ENCODE data around the gene COX7A2.

COX7A2 gene

GRCh38 chr6:75220357-75220756, 23.2 kb downstream of the COX7A2 start:
- peak; percentile 24 for DNase-seq (ENCODE audit: low spot score)

GRCh38 chr6:75219263-75219662, 24.3 kb downstream of the COX7A2 start:
- DNase-seq (ENCODE audit: low spot score): no peak

GRCh38 chr6:75217193-75217592, 26.4 kb downstream of the COX7A2 start:
- peak; percentile 77 for DNase-seq (ENCODE audit: low spot score)

DNA sequence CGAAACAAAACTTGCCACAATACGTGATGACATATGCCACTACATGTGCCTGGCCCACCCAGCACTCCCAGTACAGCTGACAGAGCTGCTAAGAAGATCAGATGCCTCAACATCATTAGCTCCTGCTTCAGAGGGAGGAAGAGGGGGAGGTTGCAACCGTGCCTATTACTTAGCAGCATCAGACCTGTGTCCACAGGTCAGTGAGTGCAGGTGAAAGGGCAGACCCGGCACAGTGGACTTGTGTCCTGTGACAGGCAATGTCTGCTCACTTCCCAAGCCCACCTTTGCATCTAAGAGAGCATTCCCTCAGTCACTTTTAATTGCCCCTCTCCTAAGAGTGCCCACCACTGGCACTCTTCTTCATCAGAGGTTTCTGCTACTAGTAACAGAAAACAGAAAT, 28.3 kb downstream of the COX7A2 start:
- no peak for DNase-seq (ENCODE audit: low spot score)

DNA sequence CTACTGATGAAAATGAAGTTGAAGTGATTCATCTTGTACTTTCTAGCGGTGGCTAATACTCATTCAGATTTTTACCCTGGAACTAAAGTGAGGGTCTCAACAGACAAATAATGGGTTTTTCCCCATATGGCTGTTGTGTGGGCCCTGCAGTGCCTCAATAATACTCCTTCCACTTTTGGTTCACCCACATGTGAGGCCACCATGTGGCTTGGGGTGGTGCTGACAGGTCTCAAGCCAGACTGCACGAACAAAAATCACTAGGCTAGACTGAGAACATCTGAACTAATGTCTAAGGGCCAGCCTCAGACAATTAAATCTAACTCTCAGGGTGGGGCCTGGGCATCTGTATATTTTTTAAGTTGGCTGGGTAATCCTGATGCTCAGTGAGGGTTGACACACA, 29.9 kb downstream of the COX7A2 start:
- no peak for DNase-seq (ENCODE audit: low spot score)

DNA sequence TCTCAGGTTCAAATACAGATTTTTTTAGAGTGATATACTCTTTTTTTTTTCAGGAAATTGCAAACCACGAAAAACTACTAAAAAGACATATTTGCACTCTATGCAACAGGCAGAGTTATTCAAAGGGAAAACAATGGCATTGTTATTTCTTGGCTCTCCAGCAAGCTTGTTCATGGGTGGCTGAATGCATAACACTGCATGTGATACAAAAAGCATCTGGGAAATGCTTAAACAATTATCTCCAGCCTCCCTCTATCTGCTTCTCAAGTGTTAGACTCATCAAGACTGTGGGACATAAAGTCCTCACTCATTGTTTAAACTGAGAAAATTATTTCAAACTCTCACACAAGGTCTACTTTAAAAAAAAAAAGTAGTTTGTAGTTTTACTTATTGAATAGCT, 30.5 kb downstream of the COX7A2 start:
- peak; percentile 9 for DNase-seq (ENCODE audit: low spot score)

DNA sequence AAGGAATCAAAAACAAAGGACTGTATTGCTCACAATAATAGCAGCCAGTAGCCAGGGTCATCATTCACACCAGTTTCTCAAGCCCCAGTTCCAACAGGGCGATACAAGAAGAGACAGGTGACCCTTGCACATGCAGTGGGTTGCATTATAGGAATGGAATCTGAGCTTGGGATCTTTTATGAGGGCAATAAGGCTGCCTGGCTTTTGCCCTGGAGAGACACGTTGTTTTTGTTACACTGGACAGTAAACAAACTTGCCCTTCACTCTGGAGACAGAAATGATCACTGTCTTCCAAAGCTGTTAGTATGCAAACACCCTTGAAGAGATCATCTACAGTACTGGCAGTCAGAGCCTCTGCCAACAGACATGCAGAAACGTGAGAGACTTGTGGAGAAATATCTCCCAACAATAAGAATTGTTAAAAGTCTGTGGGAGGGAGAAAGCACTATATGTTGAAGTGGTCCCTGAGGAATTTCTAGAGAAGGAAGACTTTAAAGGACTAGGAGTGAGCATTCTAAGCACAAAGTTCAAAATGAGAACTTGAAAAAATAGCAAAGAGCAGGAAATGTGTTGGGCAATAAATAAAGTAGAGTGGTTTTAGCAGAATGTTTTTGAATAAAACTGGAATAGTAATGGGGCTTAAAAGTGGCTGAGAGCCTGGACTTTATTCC, 31.5 kb downstream of the COX7A2 start:
- no peak for DNase-seq (ENCODE audit: low spot score)

GRCh38 chr6:75210885-75211739, 32.5 kb downstream of the COX7A2 start:
- peak; percentile 69 for DNase-seq (ENCODE audit: low spot score)

- DNase-seq (ENCODE audit: low spot score): no peak
Observed at GRCh38 chr6:75209184-75209723, 34.3 kb downstream of the COX7A2 start.

DNA sequence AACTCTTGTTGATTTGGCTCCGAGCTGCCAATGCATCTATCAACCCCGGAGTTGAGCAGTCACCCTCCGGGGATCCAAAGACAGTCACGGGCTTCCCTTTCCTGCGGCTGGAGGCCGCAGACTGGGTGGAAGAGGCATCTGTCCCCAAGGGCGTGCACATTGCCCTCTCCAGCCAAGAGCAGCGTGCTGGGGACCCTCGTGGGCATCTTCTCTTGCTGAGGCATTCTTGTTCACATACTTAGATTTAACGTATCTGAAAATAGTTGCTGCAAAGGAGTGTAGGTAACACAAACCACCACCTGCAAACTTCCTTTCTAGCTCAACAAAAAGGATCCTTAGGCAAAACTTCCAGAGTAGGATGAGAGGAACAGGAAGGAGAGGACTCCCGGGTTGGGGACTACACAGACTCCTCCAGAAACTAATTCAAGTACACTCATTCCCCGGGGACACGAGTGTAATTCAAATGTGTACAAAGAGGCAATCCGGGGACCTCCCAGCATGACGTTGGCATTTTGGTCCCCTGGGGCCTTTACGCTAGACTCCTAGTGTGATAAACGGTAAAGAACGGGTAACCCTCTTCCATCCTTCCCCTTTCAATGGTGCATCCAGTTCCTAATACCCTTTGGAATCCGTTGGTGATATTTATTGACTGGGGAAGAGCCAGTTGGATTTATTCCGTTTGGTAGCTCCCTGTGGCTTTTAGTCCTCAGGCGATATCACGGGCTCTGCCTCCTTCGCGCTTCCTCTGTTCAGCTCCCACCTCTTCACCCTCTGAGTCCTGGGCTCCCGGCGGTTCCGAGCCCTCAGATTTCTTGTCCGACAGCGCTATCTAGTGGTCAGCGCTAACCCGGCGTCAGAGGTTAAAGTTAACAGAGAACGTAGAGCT, 35.1 kb downstream of the COX7A2 start:
- peak; percentile 85 for DNase-seq (ENCODE audit: low spot score)

DNA sequence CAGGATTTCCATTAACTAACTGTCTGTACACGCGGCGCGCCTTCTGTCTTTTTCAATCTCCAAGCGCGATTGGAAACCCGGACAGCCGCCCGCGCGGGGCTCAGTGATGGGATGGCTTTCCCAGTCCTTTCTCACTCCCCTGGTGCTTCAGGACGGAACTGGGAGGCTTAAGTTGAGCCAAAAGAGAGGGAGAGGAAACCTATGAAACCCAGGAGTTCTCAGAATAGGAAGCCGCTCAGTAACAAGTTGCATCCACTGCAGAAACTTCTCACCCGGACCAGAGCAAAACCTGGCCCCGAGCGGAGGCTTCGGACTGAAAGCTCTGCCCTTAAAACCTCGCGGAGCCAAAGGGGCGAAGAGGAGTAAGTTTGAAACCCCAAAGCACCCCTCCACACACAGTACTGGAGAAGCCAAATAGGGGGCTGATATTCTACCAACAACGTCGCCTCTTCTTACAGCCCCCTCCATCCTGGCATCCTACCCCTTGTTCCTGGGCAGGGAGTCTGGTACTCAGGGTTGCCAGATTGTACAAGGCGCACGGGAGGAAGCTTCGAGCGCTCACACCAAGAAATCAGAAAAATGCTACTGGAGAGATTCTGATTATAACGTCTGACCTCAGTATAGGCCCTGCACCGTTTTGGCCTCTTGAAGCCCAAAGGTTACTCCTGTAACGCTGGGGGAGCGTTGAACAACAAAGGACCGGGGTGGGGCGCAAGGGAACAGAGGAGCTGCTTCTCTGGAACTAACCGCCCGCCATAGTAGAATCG, 36.8 kb downstream of the COX7A2 start:
- peak; percentile 29 for DNase-seq (ENCODE audit: low spot score)

GRCh38 chr6:75205776-75206575, 37.6 kb downstream of the COX7A2 start, which contains the start of gene COL12A1:
Gene COL12A1 (minus strand): TSS chr6:75206053. CDS start chr6:75202792, 3,261 bp downstream.
- peak; percentile 70 for DNase-seq (ENCODE audit: low spot score)

DNA sequence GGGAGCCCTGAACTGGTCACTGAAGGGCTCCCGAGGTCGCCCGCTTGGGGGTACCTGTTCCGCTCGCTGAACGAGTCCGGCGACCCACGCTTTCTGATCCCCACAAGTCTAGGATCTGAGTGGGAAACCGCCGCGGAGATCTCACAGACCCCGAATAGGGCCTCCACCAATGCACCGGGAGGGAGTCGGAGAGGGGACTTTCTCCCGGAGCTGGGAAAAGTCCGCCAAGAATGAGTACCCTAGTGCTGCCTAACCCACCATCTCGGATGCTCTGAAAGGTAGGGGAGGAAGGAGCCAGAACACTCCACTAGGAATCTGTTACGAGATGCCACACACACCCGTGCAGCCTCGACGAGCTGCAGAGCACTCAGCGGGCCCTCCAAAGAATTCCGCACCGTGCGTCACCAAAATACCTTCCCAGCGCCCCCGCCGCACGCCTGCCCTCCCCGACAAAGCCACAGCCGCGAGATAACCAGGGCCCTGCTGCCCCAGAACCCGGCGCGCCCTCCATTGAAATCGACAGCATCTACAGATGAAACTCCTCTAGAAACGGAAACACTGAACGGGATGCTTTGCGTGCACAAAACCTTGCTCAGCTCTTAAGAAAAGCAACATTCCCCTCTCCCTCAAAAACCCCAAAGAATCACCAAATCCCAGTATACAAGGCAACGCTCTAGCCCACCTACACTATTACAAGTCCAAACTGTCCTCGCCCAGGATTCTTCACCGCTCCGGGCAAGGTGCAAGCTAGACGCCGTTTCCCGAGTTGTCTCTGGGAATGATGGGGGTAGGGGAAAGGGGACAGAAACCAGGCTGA, 38.4 kb downstream of the COX7A2 start:
- DNase-seq (ENCODE audit: low spot score): peak; percentile 30

DNA sequence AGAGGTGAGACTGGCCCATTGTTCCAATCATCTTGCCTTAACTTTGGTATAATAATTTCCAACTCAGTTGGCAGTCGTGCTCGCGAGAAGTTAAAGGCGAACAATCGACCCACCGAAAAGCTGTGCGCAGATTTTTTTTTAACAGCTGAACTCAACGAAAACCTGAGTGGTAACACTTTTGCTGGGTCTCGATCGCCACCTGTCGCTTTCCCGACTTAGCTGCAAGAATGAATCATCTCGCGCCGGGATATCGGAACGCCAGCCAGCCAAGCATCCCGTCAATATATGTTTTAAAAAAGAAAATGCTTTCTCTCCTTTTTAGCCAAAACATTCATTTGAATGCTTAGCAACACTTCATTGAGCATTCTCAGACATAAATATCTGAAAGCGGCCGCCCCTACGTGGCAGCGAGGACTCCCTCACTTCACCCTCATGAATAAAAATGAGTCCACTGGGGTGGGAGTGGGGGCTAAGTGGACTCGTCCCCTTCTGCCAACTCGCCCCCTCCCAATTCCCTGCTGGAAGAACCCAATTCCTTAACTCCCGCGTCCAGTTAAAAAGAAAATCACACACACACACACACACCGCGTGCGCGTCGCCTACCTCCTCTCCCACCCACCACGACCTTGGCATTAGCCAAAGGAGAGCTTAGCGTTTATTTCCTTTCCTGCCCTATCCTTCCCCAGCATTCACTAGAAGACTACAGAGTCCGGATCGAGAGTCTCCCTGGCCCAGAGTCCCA, 39.2 kb downstream of the COX7A2 start:
- DNase-seq (ENCODE audit: low spot score): peak; percentile 89

DNA sequence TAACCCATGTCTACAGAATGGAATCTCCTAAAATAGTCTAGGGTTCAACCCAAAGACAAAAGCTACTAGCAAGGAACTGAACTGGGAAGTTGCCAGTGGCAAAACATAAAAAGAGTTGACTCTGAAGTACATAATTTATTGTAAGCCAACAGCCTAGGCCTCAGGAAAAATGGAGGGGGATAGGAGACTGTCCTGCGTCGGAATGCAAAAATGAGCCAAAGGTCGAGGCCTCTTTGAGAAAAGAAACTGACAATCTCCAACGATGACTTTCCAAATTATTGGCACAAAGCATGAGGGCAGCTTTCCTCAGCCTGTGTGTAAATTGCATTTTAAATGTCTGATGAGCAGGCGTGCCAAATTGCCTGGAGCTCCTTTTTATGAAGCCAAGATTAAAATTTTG, 39.9 kb downstream of the COX7A2 start:
- no peak for DNase-seq (ENCODE audit: low spot score)

- no peak for DNase-seq (ENCODE audit: low spot score)
Observed at GRCh38 chr6:75202676-75203131, 40.9 kb downstream of the COX7A2 start.

GRCh38 chr6:75201901-75202672, 41.5 kb downstream of the COX7A2 start:
- no peak for DNase-seq (ENCODE audit: low spot score)

DNA sequence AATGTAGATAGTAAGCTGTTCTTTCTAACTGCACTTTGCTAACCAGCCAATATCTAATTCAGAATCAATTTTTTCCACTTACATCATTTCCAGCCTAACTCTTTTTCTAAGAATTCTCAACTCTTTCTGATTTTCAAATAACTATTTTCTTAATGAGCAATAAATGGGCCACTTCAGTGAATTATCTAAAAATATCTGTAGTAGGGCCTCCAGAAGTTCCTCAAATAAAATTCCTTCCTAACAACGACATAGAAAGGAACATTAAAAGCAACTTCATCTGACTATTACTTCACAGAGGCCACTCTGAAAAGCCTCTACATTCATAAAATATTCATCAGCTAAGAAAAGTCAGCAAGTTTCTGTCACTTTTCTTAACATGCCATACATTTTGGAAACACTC, 42.6 kb downstream of the COX7A2 start:
- DNase-seq (ENCODE audit: low spot score): no peak
